GM23248 (cell line): Measurements from ENCODE around the gene ALG14.

Source experiments
- EZH2 ChIP-seq: fragments of 200-600 bp; sonication (generic); IDR thresholded peaks from 2 replicates; pipeline ENCODE4 v1.6.1; 2018; ENCODE audit warnings: antibody characterized with exemption, mild to moderate bottlenecking; ENCODE audit not compliant: insufficient read depth, poor library complexity, severe bottlenecking
- EZH2phosphoT487 ChIP-seq: fragments of 200-600 bp; sonication (generic); IDR thresholded peaks from 2 replicates; pipeline ENCODE4 v1.6.1; 2018; ENCODE audit warnings: antibody characterized with exemption, moderate library complexity, mild to moderate bottlenecking, low read depth; ENCODE audit not compliant: insufficient read depth

GRCh38 chr1:95005584-95005983 is 67.2 kb downstream of the ALG14 start:
- TF ChIP-seq EZH2 (no peak), EZH2phosphoT487 (no peak)
